ENCODE measurements around the gene CFAP57. TPM values are rescaled to one million over a fixed set of nuclear protein-coding genes. Genes with fewer than 3 reads are reported as not detected.

Gene CFAP57
- total RNA-seq, 4 donors from 2014 or later, result 0.10 to 0.81 (median 0.11) TPM; not detected in 1

- no peaks in the 10 kb centered on the region for H3K9me3 ChIP-seq
- no peak for DNase-seq (ENCODE audit: low spot score in 2 of 2)
- H3K4me3 ChIP-seq, result no peak overlapping the region
- WGBS, result 42% methylated on average over 1 of the region's 1 CpG
- no peak for TF ChIP-seq CTCF (IDR thresholded peaks at IDR 0.05)
- TF ChIP-seq POLR2A (IDR thresholded peaks at IDR 0.05), result no peak
- TF ChIP-seq POLR2AphosphoS5 (IDR thresholded peaks at IDR 0.05), result no peak
- no peak for TF ChIP-seq EP300 (IDR thresholded peaks at IDR 0.05)
- no peaks in the 10 kb centered on the region for H3K27me3 ChIP-seq
- H3K36me3 ChIP-seq, result no peaks in the 10 kb centered on the region
- no peaks in the 10 kb centered on the region for H3K4me1 ChIP-seq
- H3K27ac ChIP-seq, result no peak overlapping the region
Measured at GRCh38 chr1:43188106-43188505, 16.0 kb downstream of the CFAP57 start.

GRCh38 chr1:43194509-43194908 is 22.4 kb downstream of the CFAP57 start:
- Histone ChIP-seq H3K36me3 (no peaks in the 10 kb centered on the region), H3K4me3 (no peak overlapping the region), H3K27ac (no peak overlapping the region), H3K4me1 (no peaks in the 10 kb centered on the region), H3K27me3 (no peaks in the 10 kb centered on the region), H3K9me3 (no peaks in the 10 kb centered on the region)
- no peak for DNase-seq (ENCODE audit: low spot score in 2 of 2)
- TF ChIP-seq POLR2A (IDR thresholded peaks at IDR 0.05) (no peak), EP300 (IDR thresholded peaks at IDR 0.05) (no peak), CTCF (IDR thresholded peaks at IDR 0.05) (no peak), POLR2AphosphoS5 (IDR thresholded peaks at IDR 0.05) (no peak)

- no peak for DNase-seq (ENCODE audit: low spot score in 2 of 2)
- WGBS, result 88% methylated on average over 7 of the region's 7 CpGs
- Histone ChIP-seq H3K27ac (no peak overlapping the region), H3K9me3 (no peaks in the 10 kb centered on the region), H3K27me3 (no peaks in the 10 kb centered on the region), H3K4me3 (no peak overlapping the region), H3K36me3 (no peaks in the 10 kb centered on the region), H3K4me1 (no peaks in the 10 kb centered on the region)
- TF ChIP-seq POLR2A (IDR thresholded peaks at IDR 0.05) (no peak), CTCF (IDR thresholded peaks at IDR 0.05) (no peak), EP300 (IDR thresholded peaks at IDR 0.05) (no peak), POLR2AphosphoS5 (IDR thresholded peaks at IDR 0.05) (no peak)
Measured at GRCh38 chr1:43197343-43198127, 25.4 kb downstream of the CFAP57 start.

GRCh38 chr1:43199093-43199726 is 27.1 kb downstream of the CFAP57 start:
- H3K36me3 ChIP-seq, result no peaks in the 10 kb centered on the region
- no peak overlapping the region for H3K27ac ChIP-seq
- no peaks in the 10 kb centered on the region for H3K27me3 ChIP-seq
- WGBS, result 39% methylated on average over 8 of the region's 8 CpGs
- TF ChIP-seq EP300 (IDR thresholded peaks at IDR 0.05), result no peak
- TF ChIP-seq POLR2A (IDR thresholded peaks at IDR 0.05), result no peak
- no peak for TF ChIP-seq POLR2AphosphoS5 (IDR thresholded peaks at IDR 0.05)
- no peak for TF ChIP-seq CTCF (IDR thresholded peaks at IDR 0.05)
- H3K9me3 ChIP-seq, result no peaks in the 10 kb centered on the region
- no peaks in the 10 kb centered on the region for H3K4me1 ChIP-seq
- no peak overlapping the region for H3K4me3 ChIP-seq
- no peak for DNase-seq (ENCODE audit: low spot score in 2 of 2)

GRCh38 chr1:43203859-43204258 is 31.7 kb downstream of the CFAP57 start:
- TF ChIP-seq POLR2A (IDR thresholded peaks at IDR 0.05) (no peak), EP300 (IDR thresholded peaks at IDR 0.05) (no peak), CTCF (IDR thresholded peaks at IDR 0.05) (no peak), POLR2AphosphoS5 (IDR thresholded peaks at IDR 0.05) (no peak)
- 74% methylated on average over 3 of the region's 3 CpGs for whole genome bisulfite sequencing
- Histone ChIP-seq H3K4me3 (no peak overlapping the region), H3K27me3 (no peaks in the 10 kb centered on the region), H3K36me3 (no peaks in the 10 kb centered on the region), H3K27ac (no peak overlapping the region), H3K9me3 (no peaks in the 10 kb centered on the region), H3K4me1 (peaks cover 14% of the 10 kb centered on the region)
- DNase-seq (ENCODE audit: low spot score in 2 of 2), result no peak

All from suprapubic skin (tissue), 4 donors.